Measurements from ENCODE around the gene RABGAP1L. TPM values are rescaled to one million over a fixed set of nuclear protein-coding genes. Genes with fewer than 3 reads are reported as not detected.

The RABGAP1L gene
- total RNA-seq, 1 experiment from 2014 or later: 29.3 TPM

DNA sequence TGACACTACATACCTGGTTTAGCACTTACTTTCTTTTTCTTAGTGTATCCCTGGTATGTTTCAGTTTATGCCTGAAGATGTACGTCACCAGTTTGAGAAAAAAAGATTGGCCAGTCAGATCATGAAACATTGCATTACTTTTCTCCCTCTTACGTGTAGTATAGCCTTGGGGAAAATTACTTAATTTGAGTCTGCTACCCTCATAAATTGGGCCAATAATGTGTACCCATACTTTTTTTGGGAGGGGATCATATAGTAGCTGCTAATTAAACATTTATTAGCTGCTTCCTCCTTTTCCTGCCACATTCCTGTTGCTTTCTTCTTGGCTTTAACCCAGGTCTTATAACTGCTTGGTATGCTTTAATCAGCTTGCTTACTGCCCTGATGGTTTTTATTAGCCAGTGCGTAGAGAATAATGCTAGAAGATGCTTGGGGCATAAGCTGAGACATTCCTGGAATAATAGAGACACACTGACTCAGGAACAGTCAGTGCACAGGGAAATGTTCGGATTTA, 32.1 kb downstream of the RABGAP1L start:
- no peaks in the 10 kb centered on the region for H3K9me2 ChIP-seq (ENCODE audit: insufficient read depth)
- CTCF ChIA-PET: interaction anchor here (1.4 kb wide), 1 partner anchor 26 kb away, joined by 3 read pairs; no protein-coding TSS in a partner anchor
- POLR2A ChIA-PET: no interaction called here
- intact Hi-C loops (cut with micrococcal nuclease): no loop called here
- no peaks in the 10 kb centered on the region for H3K36me3 ChIP-seq (ENCODE audit: control insufficient read depth in 1 of 2, insufficient read depth in 2 of 2, low read length in 2 of 2)
- H3K9ac ChIP-seq (ENCODE audit: low read length): no peak overlapping the region
- H3K4me2 ChIP-seq (ENCODE audit: low read length): no peak overlapping the region
- RAD21 ChIA-PET (ENCODE audit: low non-redundant PET in 1 of 2, low total read pairs in 2 of 2, uncharacterized antibody in 2 of 2, unreplicated experiment in 2 of 2): no interaction called here
- BruUV-seq (replicated peaks): no TSS peak
- ATAC-seq (no peak), DNase-seq (ENCODE audit: low read depth, low spot score) (no peak)
- H3K4me1 ChIP-seq (ENCODE audit: control insufficient read depth in 1 of 2, insufficient read depth in 2 of 2, low read length in 2 of 2): no peaks in the 10 kb centered on the region
- H3K79me2 ChIP-seq (ENCODE audit: insufficient read depth, low read length): peaks cover 17% of the 10 kb centered on the region
- H2AFZ ChIP-seq (ENCODE audit: low read depth, low read length, poor library complexity, severe bottlenecking): no peak overlapping the region
- H3K4me3 ChIP-seq (replicated peaks in 1 of 2; ENCODE audit: low read depth in 1 of 2, low read length in 2 of 2): no peak overlapping the region
- TF ChIP-seq ZFX (IDR thresholded peaks at IDR 0.05) (no peak), EGR1 (IDR thresholded peaks at IDR 0.05; ENCODE audit: low read depth) (no peak), SIN3A (IDR thresholded peaks at IDR 0.05; ENCODE audit: low read depth) (no peak), ZNF274 (IDR thresholded peaks at IDR 0.05; ENCODE audit: low read depth, low read length) (no peak), POLR2A (IDR thresholded peaks at IDR 0.05; ENCODE audit: borderline replicate concordance, extremely low read depth, insufficient read depth, insufficient read length) (no peak), POLR2AphosphoS5 (IDR thresholded peaks at IDR 0.05; ENCODE audit: low read depth, low read length) (no peak), SRF (IDR thresholded peaks at IDR 0.05; ENCODE audit: low read depth) (no peak), EZH2phosphoT487 (IDR thresholded peaks at IDR 0.05; ENCODE audit: borderline replicate concordance) (no peak), EZH2 (IDR thresholded peaks at IDR 0.05) (no peak), CEBPB (IDR thresholded peaks at IDR 0.05; ENCODE audit: low read depth) (no peak), FOSL1 (IDR thresholded peaks at IDR 0.05; ENCODE audit: low read depth) (no peak), ATF3 (IDR thresholded peaks at IDR 0.05) (no peak), CBX3 (IDR thresholded peaks at IDR 0.05; ENCODE audit: low read depth) (no peak)
- TF ChIP-seq, protein P1, sequence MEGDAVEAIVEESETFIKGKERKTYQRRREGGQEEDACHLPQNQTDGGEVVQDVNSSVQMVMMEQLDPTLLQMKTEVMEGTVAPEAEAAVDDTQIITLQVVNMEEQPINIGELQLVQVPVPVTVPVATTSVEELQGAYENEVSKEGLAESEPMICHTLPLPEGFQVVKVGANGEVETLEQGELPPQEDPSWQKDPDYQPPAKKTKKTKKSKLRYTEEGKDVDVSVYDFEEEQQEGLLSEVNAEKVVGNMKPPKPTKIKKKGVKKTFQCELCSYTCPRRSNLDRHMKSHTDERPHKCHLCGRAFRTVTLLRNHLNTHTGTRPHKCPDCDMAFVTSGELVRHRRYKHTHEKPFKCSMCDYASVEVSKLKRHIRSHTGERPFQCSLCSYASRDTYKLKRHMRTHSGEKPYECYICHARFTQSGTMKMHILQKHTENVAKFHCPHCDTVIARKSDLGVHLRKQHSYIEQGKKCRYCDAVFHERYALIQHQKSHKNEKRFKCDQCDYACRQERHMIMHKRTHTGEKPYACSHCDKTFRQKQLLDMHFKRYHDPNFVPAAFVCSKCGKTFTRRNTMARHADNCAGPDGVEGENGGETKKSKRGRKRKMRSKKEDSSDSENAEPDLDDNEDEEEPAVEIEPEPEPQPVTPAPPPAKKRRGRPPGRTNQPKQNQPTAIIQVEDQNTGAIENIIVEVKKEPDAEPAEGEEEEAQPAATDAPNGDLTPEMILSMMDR (IDR thresholded peaks at IDR 0.05 in 2 of 3, conservative IDR thresholded peaks at IDR 0.05 in 1 of 3; ENCODE audit: borderline replicate concordance in 1 of 3, insufficient read depth in 1 of 3, low read depth in 2 of 3, low read length in 2 of 3): no peak
- TF ChIP-seq, protein P2, sequence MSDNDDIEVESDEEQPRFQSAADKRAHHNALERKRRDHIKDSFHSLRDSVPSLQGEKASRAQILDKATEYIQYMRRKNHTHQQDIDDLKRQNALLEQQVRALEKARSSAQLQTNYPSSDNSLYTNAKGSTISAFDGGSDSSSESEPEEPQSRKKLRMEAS (IDR thresholded peaks at IDR 0.05): no peak
- TF ChIP-seq, protein P3, sequence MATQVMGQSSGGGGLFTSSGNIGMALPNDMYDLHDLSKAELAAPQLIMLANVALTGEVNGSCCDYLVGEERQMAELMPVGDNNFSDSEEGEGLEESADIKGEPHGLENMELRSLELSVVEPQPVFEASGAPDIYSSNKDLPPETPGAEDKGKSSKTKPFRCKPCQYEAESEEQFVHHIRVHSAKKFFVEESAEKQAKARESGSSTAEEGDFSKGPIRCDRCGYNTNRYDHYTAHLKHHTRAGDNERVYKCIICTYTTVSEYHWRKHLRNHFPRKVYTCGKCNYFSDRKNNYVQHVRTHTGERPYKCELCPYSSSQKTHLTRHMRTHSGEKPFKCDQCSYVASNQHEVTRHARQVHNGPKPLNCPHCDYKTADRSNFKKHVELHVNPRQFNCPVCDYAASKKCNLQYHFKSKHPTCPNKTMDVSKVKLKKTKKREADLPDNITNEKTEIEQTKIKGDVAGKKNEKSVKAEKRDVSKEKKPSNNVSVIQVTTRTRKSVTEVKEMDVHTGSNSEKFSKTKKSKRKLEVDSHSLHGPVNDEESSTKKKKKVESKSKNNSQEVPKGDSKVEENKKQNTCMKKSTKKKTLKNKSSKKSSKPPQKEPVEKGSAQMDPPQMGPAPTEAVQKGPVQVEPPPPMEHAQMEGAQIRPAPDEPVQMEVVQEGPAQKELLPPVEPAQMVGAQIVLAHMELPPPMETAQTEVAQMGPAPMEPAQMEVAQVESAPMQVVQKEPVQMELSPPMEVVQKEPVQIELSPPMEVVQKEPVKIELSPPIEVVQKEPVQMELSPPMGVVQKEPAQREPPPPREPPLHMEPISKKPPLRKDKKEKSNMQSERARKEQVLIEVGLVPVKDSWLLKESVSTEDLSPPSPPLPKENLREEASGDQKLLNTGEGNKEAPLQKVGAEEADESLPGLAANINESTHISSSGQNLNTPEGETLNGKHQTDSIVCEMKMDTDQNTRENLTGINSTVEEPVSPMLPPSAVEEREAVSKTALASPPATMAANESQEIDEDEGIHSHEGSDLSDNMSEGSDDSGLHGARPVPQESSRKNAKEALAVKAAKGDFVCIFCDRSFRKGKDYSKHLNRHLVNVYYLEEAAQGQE (IDR thresholded peaks at IDR 0.05; ENCODE audit: low read depth): no peak
- H3K27me3 ChIP-seq (ENCODE audit: insufficient read depth, low read length): no peaks in the 10 kb centered on the region
- H3K9me3 ChIP-seq (ENCODE audit: control insufficient read depth in 1 of 2, insufficient read depth in 1 of 2, low read depth in 1 of 2, low read length in 2 of 2): no peaks in the 10 kb centered on the region
- H4K20me1 ChIP-seq (ENCODE audit: insufficient read depth): no peaks in the 10 kb centered on the region; the same call in 1 of the 2 replicates
- no peak overlapping the region for H3K27ac ChIP-seq (ENCODE audit: low read depth, low read length)

Measured in HCT116 (cell line).